ENCODE measurements around the gene EFCAB6.

Gene EFCAB6

GRCh38 chr22:43812149-43812842, at the start of gene EFCAB6:
TSS of gene EFCAB6 (minus strand) at chr22:43812305. CDS start at chr22:43782318, 29,987 bp downstream.
- DNase-seq = peak; percentile 89

GRCh38 chr22:43861529-43861928, 49.4 kb upstream of the EFCAB6 start:
- DNase-seq = no peak

GRCh38 chr22:43860831-43861230, 48.7 kb upstream of the EFCAB6 start:
- DNase-seq = no peak

- no peak for DNase-seq
Measured at GRCh38 chr22:43860126-43860525, 48.0 kb upstream of the EFCAB6 start.

- no peak for DNase-seq
Measured at GRCh38 chr22:43859621-43860020, 47.5 kb upstream of the EFCAB6 start.

- no peak for DNase-seq
Measured at GRCh38 chr22:43859176-43859575, 47.1 kb upstream of the EFCAB6 start.

- DNase-seq = no peak
Measured at GRCh38 chr22:43858156-43858895, 46.2 kb upstream of the EFCAB6 start.

- DNase-seq = no peak
Measured at GRCh38 chr22:43857367-43857766, 45.3 kb upstream of the EFCAB6 start.

GRCh38 chr22:43855431-43855830, 43.3 kb upstream of the EFCAB6 start:
- DNase-seq = no peak

- DNase-seq = no peak
Measured at GRCh38 chr22:43854786-43855271, 42.7 kb upstream of the EFCAB6 start.

GRCh38 chr22:43854121-43854785, 42.1 kb upstream of the EFCAB6 start:
- no peak for DNase-seq

GRCh38 chr22:43853328-43853931, 41.3 kb upstream of the EFCAB6 start:
- DNase-seq = no peak

- DNase-seq = no peak
Measured at GRCh38 chr22:43852573-43853327, 40.6 kb upstream of the EFCAB6 start.

- DNase-seq = no peak
Measured at GRCh38 chr22:43851979-43852307, 39.8 kb upstream of the EFCAB6 start.

GRCh38 chr22:43851058-43851978, 39.2 kb upstream of the EFCAB6 start:
- no peak for DNase-seq

- DNase-seq = no peak
Measured at GRCh38 chr22:43850529-43850928, 38.4 kb upstream of the EFCAB6 start.

GRCh38 chr22:43849731-43850130, 37.6 kb upstream of the EFCAB6 start:
- no peak for DNase-seq

- no peak for DNase-seq
Measured at GRCh38 chr22:43848366-43849171, 36.5 kb upstream of the EFCAB6 start.

GRCh38 chr22:43847376-43848289, 35.5 kb upstream of the EFCAB6 start:
- DNase-seq = no peak

GRCh38 chr22:43846966-43847365, 34.9 kb upstream of the EFCAB6 start:
- no peak for DNase-seq

Measured in kidney glomerular epithelial cell (primary cell).